ENCODE data around the gene MED13L. TPM values are rescaled to one million over a fixed set of nuclear protein-coding genes. Genes with fewer than 3 reads are reported as not detected.

Gene MED13L
- total and polyA plus RNA-seq, 4 donors: 7.9 to 94.0 (median 37.7) TPM

DNA sequence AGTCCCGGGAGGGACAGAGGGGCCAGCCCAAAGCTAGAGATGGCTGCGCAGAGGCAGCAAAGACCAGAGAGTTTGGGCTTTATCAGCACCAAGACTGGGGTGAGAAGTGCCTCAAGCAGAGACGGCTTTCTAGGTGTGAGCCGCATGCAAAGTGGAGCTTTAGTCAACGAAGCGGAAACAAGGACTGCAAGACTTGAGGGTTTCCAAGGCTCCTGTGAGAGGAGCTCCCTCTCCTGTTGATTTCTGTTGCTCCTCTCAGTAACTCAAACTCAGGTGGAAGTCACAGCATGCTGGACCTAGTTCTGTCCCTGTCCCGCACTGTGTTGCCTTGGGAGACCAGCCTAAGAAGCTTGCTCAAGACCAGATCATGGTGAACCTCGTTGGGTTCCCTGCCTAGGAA, 327.8 kb downstream of the MED13L start:
- Histone ChIP-seq H3K4me3 (ENCODE audit: low read depth in 1 of 3, low read length in 3 of 3) (no peak overlapping the region), H3K4me1 (ENCODE audit: control insufficient read depth in 4 of 4, insufficient read depth in 4 of 4, low read length in 3 of 4) (peaks cover 0 to 12% (median 8%) of the 10 kb centered on the region in 4 donors), H3K36me3 (ENCODE audit: control insufficient read depth in 4 of 4, insufficient read depth in 3 of 4, low read depth in 1 of 4, low read length in 3 of 4) (no peaks in the 10 kb centered on the region), H3K27ac (ENCODE audit: low read depth in 1 of 2, low read length in 2 of 2) (no peak overlapping the region), H3K27me3 (ENCODE audit: control insufficient read depth in 4 of 4, insufficient read depth in 4 of 4, low read length in 3 of 4) (no peaks in the 10 kb centered on the region), H3K9ac (ENCODE audit: low read depth in 1 of 2, low read length in 2 of 2) (no peak overlapping the region), H3K9me3 (ENCODE audit: control insufficient read depth in 4 of 4, low read length in 3 of 4) (no peaks in the 10 kb centered on the region)
- DNase-seq (ENCODE audit: low spot score): no peak
- WGBS: 81% methylated on average over 8 of the region's 8 CpGs
- TF ChIP-seq HNF4A (conservative IDR thresholded peaks at IDR 0.05): no peak
- TF ChIP-seq FOXA2 (IDR thresholded peaks at IDR 0.05): no peak
- no peak for TF ChIP-seq TAF1 (conservative IDR thresholded peaks at IDR 0.05)
- no peak for TF ChIP-seq EGR1 (IDR thresholded peaks at IDR 0.05; ENCODE audit: low read depth in 2 of 2)
- no peak for TF ChIP-seq JUND (IDR thresholded peaks at IDR 0.05)
- TF ChIP-seq, protein P1, sequence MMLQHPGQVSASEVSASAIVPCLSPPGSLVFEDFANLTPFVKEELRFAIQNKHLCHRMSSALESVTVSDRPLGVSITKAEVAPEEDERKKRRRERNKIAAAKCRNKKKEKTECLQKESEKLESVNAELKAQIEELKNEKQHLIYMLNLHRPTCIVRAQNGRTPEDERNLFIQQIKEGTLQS (IDR thresholded peaks at IDR 0.05): no peak
- TF ChIP-seq, protein P2, sequence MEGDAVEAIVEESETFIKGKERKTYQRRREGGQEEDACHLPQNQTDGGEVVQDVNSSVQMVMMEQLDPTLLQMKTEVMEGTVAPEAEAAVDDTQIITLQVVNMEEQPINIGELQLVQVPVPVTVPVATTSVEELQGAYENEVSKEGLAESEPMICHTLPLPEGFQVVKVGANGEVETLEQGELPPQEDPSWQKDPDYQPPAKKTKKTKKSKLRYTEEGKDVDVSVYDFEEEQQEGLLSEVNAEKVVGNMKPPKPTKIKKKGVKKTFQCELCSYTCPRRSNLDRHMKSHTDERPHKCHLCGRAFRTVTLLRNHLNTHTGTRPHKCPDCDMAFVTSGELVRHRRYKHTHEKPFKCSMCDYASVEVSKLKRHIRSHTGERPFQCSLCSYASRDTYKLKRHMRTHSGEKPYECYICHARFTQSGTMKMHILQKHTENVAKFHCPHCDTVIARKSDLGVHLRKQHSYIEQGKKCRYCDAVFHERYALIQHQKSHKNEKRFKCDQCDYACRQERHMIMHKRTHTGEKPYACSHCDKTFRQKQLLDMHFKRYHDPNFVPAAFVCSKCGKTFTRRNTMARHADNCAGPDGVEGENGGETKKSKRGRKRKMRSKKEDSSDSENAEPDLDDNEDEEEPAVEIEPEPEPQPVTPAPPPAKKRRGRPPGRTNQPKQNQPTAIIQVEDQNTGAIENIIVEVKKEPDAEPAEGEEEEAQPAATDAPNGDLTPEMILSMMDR (IDR thresholded peaks at IDR 0.05; ENCODE audit: low read depth, low read length, missing input control): no peak
- no peak for TF ChIP-seq YY1 (IDR thresholded peaks at IDR 0.05)
- TF ChIP-seq NR2F2 (IDR thresholded peaks at IDR 0.05): no peak

DNA sequence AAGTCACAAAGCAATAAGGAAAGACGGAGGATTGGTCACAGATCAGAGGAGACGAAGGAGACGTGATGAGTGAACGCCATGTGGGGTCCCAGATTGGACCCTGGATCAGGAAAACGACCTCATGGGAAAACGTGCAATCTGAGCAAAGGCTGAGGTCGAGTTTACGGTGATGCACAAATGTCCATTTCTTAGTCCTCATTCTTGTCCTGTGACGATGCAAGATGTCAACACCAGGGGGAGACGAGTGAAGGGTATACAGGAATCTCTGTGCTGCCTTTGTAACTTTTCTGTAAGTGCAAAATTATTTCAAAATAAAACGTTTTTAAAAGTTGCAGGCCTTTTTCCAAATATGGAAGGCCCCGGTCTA, 329.8 kb downstream of the MED13L start:
- DNase-seq (ENCODE audit: low spot score): no peak
- H3K4me3 ChIP-seq (ENCODE audit: low read depth in 1 of 3, low read length in 3 of 3): no peak overlapping the region
- H3K27ac ChIP-seq (ENCODE audit: low read depth in 1 of 2, low read length in 2 of 2): no peak overlapping the region
- TF ChIP-seq, protein P3, sequence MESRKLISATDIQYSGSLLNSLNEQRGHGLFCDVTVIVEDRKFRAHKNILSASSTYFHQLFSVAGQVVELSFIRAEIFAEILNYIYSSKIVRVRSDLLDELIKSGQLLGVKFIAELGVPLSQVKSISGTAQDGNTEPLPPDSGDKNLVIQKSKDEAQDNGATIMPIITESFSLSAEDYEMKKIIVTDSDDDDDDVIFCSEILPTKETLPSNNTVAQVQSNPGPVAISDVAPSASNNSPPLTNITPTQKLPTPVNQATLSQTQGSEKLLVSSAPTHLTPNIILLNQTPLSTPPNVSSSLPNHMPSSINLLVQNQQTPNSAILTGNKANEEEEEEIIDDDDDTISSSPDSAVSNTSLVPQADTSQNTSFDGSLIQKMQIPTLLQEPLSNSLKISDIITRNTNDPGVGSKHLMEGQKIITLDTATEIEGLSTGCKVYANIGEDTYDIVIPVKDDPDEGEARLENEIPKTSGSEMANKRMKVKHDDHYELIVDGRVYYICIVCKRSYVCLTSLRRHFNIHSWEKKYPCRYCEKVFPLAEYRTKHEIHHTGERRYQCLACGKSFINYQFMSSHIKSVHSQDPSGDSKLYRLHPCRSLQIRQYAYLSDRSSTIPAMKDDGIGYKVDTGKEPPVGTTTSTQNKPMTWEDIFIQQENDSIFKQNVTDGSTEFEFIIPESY (IDR thresholded peaks at IDR 0.05): no peak
- TF ChIP-seq, protein P2 (IDR thresholded peaks at IDR 0.05; ENCODE audit: low read depth, low read length, missing input control): no peak
- TF ChIP-seq TAF1 (conservative IDR thresholded peaks at IDR 0.05) (no peak), GABPA (IDR thresholded peaks at IDR 0.05 in 1 of 2, conservative IDR thresholded peaks at IDR 0.05 in 1 of 2) (no peak), SP1 (IDR thresholded peaks at IDR 0.05) (no peak), RXRA (IDR thresholded peaks at IDR 0.05) (no peak), EGR1 (IDR thresholded peaks at IDR 0.05; ENCODE audit: low read depth in 2 of 2) (no peak), YY1 (IDR thresholded peaks at IDR 0.05) (no peak), FOXA2 (IDR thresholded peaks at IDR 0.05) (no peak), RAD21 (IDR thresholded peaks at IDR 0.05) (no peak), FOXA1 (IDR thresholded peaks at IDR 0.05) (no peak), NR2F2 (IDR thresholded peaks at IDR 0.05) (no peak), HNF4A (conservative IDR thresholded peaks at IDR 0.05) (no peak), HNF4G (IDR thresholded peaks at IDR 0.05) (no peak)
- TF ChIP-seq, protein P1 (IDR thresholded peaks at IDR 0.05): no peak
- TF ChIP-seq, protein P4, sequence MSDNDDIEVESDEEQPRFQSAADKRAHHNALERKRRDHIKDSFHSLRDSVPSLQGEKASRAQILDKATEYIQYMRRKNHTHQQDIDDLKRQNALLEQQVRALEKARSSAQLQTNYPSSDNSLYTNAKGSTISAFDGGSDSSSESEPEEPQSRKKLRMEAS (IDR thresholded peaks at IDR 0.05): no peak
- TF ChIP-seq, protein P5, sequence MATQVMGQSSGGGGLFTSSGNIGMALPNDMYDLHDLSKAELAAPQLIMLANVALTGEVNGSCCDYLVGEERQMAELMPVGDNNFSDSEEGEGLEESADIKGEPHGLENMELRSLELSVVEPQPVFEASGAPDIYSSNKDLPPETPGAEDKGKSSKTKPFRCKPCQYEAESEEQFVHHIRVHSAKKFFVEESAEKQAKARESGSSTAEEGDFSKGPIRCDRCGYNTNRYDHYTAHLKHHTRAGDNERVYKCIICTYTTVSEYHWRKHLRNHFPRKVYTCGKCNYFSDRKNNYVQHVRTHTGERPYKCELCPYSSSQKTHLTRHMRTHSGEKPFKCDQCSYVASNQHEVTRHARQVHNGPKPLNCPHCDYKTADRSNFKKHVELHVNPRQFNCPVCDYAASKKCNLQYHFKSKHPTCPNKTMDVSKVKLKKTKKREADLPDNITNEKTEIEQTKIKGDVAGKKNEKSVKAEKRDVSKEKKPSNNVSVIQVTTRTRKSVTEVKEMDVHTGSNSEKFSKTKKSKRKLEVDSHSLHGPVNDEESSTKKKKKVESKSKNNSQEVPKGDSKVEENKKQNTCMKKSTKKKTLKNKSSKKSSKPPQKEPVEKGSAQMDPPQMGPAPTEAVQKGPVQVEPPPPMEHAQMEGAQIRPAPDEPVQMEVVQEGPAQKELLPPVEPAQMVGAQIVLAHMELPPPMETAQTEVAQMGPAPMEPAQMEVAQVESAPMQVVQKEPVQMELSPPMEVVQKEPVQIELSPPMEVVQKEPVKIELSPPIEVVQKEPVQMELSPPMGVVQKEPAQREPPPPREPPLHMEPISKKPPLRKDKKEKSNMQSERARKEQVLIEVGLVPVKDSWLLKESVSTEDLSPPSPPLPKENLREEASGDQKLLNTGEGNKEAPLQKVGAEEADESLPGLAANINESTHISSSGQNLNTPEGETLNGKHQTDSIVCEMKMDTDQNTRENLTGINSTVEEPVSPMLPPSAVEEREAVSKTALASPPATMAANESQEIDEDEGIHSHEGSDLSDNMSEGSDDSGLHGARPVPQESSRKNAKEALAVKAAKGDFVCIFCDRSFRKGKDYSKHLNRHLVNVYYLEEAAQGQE (IDR thresholded peaks at IDR 0.05): no peak
- H3K4me1 ChIP-seq (ENCODE audit: control insufficient read depth in 4 of 4, insufficient read depth in 4 of 4, low read length in 3 of 4): peaks cover 2 to 23% (median 15%) of the 10 kb centered on the region in 4 donors
- H3K36me3 ChIP-seq (ENCODE audit: control insufficient read depth in 4 of 4, insufficient read depth in 3 of 4, low read depth in 1 of 4, low read length in 3 of 4): no peaks in the 10 kb centered on the region
- H3K9ac ChIP-seq (ENCODE audit: low read depth in 1 of 2, low read length in 2 of 2): no peak overlapping the region
- no peaks in the 10 kb centered on the region for H3K27me3 ChIP-seq (ENCODE audit: control insufficient read depth in 4 of 4, insufficient read depth in 4 of 4, low read length in 3 of 4)
- no peaks in the 10 kb centered on the region for H3K9me3 ChIP-seq (ENCODE audit: control insufficient read depth in 4 of 4, low read length in 3 of 4)
- 81% methylated on average over 12 of the region's 12 CpGs for WGBS
